Measurements from ENCODE around the gene PACRG. TPM values are rescaled to one million over a fixed set of nuclear protein-coding genes. Genes with fewer than 3 reads are reported as not detected.

The PACRG gene
- total RNA-seq, 1 donor: 0.73 TPM

DNA sequence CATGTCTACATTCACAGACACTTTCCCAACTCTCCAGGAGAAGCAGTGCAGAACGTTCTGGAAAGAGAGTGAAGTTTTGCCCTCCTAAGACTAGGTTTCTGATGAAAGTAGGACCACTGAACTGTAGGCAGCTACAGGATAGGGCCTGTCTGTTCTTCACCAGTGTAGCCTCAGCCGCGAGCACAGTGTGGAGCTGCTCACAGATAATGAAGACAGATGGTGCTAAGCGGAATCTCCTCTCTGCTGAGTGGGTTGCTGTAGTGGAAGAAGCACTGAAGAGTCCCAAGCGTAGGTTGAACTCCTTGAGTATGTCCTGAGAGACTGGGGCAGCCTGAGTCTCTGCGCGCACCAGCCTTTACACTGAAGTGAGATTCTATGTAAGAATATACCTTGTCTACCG lies 170.2 kb downstream of the PACRG start:
- Histone ChIP-seq H3K27me3 (ENCODE audit: insufficient read depth, low read length) (no peaks in the 10 kb centered on the region), H3K4me1 (ENCODE audit: insufficient read depth, low read length) (no peaks in the 10 kb centered on the region), H3K4me3 (ENCODE audit: low read length) (no peak overlapping the region), H3K9me3 (ENCODE audit: low read depth, low read length) (no peaks in the 10 kb centered on the region)

DNA sequence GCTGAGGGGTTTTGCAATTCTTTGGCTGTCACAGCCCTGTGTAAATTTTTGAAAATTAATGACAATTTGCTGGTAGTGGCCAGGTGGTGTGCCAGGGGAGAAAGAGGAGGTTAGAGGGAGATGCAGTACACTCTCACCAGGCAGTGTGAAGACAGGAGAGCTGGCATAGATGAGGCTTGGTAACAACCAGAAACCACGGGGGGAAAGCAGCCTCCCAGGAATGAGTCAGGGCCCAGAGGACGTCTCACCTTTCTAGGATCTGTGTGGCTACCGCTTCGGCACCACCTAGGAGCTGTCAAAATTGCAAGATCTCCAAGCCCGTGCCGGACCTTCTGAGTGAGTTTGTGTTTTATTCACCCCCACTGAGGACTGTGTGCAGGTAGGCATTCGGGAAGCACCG lies 171.4 kb downstream of the PACRG start:
- no peaks in the 10 kb centered on the region for H3K27me3 ChIP-seq (ENCODE audit: insufficient read depth, low read length)
- no peaks in the 10 kb centered on the region for H3K9me3 ChIP-seq (ENCODE audit: low read depth, low read length)
- H3K4me3 ChIP-seq (ENCODE audit: low read length): no peak overlapping the region
- H3K4me1 ChIP-seq (ENCODE audit: insufficient read depth, low read length): no peaks in the 10 kb centered on the region

DNA sequence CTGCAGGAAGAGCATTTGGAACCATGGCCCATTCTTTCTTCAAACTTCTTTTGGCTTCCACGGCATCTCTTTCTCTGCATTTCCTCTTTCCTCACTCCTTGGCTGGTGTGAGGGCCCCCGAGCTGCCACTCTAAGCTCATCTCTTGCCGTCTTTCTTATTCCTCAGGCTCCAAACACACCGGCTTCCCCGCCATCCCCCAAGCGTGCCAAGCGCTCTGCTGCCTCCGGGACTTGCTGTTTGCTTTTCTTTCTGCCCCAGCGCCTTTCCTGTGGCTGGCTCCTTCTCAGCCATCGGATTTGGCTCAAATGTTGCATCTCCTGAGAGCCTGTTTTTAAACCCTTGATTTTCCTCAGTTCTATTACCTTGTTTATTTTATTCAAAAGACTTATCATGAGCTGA lies 172.7 kb downstream of the PACRG start:
- H3K9me3 ChIP-seq (ENCODE audit: low read depth, low read length): no peaks in the 10 kb centered on the region
- H3K4me3 ChIP-seq (ENCODE audit: low read length): no peak overlapping the region
- H3K27me3 ChIP-seq (ENCODE audit: insufficient read depth, low read length): no peaks in the 10 kb centered on the region
- H3K4me1 ChIP-seq (ENCODE audit: insufficient read depth, low read length): no peaks in the 10 kb centered on the region

DNA sequence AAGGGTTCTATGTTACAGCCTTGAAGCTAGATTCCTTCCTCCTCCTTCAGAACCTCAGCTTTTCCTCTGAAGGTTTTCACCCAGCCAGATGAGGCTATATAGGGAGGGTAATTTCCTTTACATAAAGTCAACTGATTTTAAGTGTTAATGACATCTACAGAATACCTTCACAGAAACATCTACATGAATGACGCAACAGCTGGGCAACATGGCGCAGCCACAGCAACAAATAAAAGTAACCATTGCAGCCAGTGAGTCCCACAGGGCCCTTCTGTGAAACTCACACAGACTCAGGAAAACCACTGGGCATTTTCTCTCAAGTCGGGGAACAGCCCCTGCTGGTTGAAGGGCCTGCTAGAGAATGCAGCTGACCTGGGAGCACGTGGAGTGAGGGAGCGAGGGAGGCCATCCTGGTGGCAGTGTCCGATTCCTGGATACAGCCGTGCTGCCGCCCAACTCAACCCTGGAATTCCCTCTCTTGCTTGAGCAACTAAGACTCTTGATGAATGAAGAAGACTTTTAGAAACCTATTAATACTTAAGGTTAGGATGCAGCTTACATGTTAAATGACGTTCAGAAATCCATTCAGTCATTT lies 176.4 kb downstream of the PACRG start:
- Histone ChIP-seq H3K4me1 (ENCODE audit: insufficient read depth, low read length) (no peaks in the 10 kb centered on the region), H3K9me3 (ENCODE audit: low read depth, low read length) (no peaks in the 10 kb centered on the region), H3K27me3 (ENCODE audit: insufficient read depth, low read length) (no peaks in the 10 kb centered on the region), H3K4me3 (ENCODE audit: low read length) (no peak overlapping the region)

DNA sequence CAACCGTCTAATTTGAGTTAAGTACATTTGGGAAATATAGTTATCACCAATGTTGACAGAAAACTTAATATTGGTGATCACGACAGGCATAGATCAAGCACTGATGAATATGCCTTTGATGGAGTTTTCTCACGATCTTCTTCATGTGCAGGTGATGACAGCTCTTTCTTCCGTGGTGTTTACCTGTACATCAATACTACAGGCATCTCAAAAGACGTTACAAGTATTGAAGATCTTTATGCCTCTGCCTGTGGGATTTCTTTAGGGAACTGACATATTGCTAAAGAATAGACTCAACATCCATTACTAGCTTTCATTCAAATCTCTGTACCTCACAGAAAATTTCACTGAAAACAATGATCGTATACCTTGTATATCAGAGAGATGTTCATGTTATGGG lies 178.7 kb downstream of the PACRG start:
- no peaks in the 10 kb centered on the region for H3K27me3 ChIP-seq (ENCODE audit: insufficient read depth, low read length)
- no peaks in the 10 kb centered on the region for H3K4me1 ChIP-seq (ENCODE audit: insufficient read depth, low read length)
- no peak overlapping the region for H3K4me3 ChIP-seq (ENCODE audit: low read length)
- no peaks in the 10 kb centered on the region for H3K9me3 ChIP-seq (ENCODE audit: low read depth, low read length)

DNA sequence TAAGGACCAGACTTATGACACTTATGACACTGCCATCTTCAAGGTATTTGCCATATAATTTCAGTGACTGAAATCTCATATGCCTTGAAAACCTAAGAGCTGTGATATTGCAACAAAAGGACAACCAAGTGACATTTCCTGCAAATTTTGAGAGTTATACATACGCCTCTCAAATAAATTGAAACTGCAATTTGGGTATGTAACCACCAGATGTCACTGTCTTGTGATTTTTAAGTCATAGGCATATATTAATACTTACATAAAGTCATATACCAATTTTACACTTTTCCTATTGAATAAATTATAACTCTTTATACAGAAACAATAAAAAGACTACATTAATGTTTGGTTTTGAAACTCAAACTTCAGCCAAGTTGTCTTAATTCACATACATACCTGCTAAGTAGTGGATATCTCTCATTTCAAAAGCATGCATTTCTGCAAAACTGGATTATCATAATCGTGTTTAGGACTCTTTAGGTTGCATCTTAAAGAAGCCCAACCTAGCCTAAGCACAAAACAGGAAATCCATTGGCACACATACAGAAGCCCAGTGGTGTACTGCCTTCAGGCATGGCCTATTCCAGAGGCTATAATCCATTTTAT lies 180.2 kb downstream of the PACRG start:
- no peaks in the 10 kb centered on the region for H3K9me3 ChIP-seq (ENCODE audit: low read depth, low read length)
- H3K27me3 ChIP-seq (ENCODE audit: insufficient read depth, low read length): no peaks in the 10 kb centered on the region
- H3K4me1 ChIP-seq (ENCODE audit: insufficient read depth, low read length): no peaks in the 10 kb centered on the region
- no peak overlapping the region for H3K4me3 ChIP-seq (ENCODE audit: low read length)

DNA sequence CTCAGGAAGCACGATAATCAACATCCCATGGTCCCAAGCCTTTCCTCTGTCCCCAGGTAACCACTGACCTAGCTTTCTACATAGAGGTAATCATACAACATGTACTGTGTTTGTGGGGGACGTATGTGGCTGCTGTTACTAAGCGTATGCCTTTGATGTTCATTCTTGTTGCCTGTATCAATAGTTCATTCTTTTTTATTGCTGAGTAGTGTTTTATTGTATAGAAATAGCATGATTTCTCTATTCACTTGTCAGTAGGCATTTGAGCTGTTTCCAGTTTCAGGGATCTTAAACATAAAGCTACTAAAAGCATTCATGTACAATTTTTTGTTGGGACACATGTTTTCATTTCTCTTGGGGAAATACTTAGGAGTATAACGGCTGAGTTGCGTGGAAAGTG lies 185.4 kb downstream of the PACRG start:
- H3K4me3 ChIP-seq (ENCODE audit: low read length): no peak overlapping the region
- H3K4me1 ChIP-seq (ENCODE audit: insufficient read depth, low read length): no peaks in the 10 kb centered on the region

DNA sequence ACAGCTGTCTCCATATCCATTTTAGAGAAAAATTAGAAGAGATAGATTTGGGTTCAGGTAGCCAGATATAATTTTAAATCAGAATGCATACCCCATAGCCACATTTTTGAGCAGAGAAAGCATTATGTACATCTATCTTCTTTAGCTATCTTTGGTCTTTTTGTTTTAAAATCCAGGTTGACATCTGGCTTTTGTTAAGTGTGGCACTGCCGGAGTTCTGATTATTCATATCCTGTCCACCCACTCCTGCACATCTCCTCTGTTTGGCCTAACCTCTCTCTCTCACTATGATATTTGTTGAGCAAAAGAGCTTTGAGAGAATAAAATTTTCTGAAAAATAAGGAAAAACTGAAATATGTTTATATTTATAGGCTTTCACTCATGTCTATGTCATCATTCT lies 189.7 kb downstream of the PACRG start:
- no peak overlapping the region for H3K4me3 ChIP-seq (ENCODE audit: low read length)
- no peaks in the 10 kb centered on the region for H3K9me3 ChIP-seq (ENCODE audit: low read depth, low read length)
- no peaks in the 10 kb centered on the region for H3K4me1 ChIP-seq (ENCODE audit: insufficient read depth, low read length)
- H3K27me3 ChIP-seq (ENCODE audit: insufficient read depth, low read length): no peaks in the 10 kb centered on the region

More for the DNA sequence above, 185.4 kb downstream of the PACRG start:
- H3K9me3 ChIP-seq (ENCODE audit: low read depth, low read length): no peaks in the 10 kb centered on the region
- no peaks in the 10 kb centered on the region for H3K27me3 ChIP-seq (ENCODE audit: insufficient read depth, low read length)

DNA sequence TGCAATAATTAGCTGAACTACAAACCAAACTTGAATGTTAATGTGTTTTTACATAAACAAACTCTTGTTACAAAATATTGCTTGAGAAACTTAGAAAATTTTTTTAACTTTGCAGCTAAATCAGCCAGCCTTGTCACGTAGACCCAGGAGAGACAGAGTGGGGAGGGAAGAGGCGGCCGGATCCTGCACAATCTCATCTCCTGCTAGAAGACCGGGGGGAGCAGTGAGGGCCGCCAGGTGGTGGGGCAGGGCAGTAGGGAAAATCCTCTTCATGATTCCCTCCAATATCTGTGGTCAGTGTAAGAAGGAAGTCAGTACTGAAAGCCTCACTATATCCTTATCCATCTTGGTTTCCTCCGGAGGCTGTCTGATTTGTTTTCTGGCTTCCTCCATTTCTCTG lies 193.3 kb downstream of the PACRG start:
- Histone ChIP-seq H3K9me3 (ENCODE audit: low read depth, low read length) (peaks cover 14% of the 10 kb centered on the region), H3K4me3 (ENCODE audit: low read length) (no peak overlapping the region), H3K4me1 (ENCODE audit: insufficient read depth, low read length) (no peaks in the 10 kb centered on the region), H3K27me3 (ENCODE audit: insufficient read depth, low read length) (no peaks in the 10 kb centered on the region)

DNA sequence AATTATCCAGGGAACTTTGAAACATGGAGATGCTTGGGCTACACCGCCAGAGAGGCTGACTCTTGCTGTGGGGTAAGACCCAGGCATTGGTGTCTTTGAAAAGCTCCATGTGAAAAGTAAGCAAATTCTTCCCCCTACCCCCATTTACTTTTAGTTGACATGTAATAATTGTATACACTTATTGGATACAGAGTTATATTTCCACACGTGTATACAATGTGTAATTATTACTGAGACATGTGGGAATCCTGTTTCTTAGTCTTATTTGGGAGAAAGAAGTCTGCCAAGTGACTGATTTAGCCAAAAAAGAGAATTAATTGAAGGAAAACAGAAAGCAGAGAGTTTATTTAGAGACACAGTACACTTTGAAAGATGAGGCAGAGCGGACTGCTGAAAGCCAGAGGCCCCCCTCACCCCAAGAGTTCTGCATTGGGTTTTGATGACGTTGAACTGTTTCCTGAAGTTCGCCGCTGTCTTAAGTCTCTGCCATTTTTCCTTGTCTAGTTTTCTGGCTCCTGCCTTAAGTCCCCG lies 193.8 kb downstream of the PACRG start:
- Histone ChIP-seq H3K27me3 (ENCODE audit: insufficient read depth, low read length) (no peaks in the 10 kb centered on the region), H3K9me3 (ENCODE audit: low read depth, low read length) (peaks cover 14% of the 10 kb centered on the region), H3K4me3 (ENCODE audit: low read length) (no peak overlapping the region)

DNA sequence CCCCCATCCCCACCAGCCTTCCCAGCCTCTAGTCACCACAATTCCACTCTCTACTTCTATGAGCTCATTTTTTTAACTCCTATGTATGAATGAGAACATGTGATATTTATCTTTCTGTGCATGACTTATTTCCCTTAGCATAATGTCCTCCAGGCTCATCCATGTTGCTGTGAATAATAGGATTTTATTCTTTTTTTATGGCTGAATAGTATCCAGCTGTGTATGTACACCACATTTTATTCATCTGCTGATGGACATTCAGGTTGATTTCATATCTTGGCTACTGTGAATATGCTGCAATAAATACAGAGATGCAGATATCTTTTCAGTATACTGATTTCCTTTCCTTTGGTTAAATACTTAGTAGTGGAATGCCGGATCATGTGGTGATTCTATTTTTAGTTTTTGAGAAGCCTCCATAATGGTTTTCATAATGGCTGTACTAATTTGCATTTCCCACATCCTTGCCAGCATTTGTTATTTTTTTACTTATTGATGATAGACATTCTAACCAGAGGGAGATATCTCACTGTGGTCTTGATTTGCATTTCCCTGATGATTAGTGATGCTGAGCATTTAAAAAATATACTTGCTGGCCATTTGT lies 194.9 kb downstream of the PACRG start:
- no peak overlapping the region for H3K4me3 ChIP-seq (ENCODE audit: low read length)
- no peaks in the 10 kb centered on the region for H3K27me3 ChIP-seq (ENCODE audit: insufficient read depth, low read length)
- no peaks in the 10 kb centered on the region for H3K4me1 ChIP-seq (ENCODE audit: insufficient read depth, low read length)
- H3K9me3 ChIP-seq (ENCODE audit: low read depth, low read length): peaks cover 14% of the 10 kb centered on the region

More for the DNA sequence above, 193.8 kb downstream of the PACRG start:
- no peaks in the 10 kb centered on the region for H3K4me1 ChIP-seq (ENCODE audit: insufficient read depth, low read length)

DNA sequence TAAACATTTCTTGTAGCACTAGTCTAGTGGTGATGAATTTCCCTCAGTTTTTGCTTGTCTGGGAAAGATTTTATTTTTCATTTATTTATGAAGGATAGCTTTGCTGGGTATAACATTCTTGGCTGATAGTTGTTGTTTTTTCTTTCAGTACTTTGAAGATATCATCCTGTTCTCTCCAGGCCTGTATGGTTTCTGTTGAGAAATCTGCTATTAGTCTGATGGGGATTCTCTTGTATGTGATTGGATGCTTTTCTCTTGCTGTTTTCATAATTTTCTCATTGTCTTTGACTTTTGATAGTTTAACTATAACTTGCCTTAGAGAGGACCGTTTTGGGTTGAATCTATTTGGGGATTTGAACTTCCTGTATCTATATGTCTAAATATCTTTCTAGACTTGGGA lies 207.1 kb downstream of the PACRG start:
- no peak overlapping the region for H3K4me3 ChIP-seq (ENCODE audit: low read length)
- no peaks in the 10 kb centered on the region for H3K27me3 ChIP-seq (ENCODE audit: insufficient read depth, low read length)
- peaks cover 32% of the 10 kb centered on the region for H3K9me3 ChIP-seq (ENCODE audit: low read depth, low read length)
- H3K4me1 ChIP-seq (ENCODE audit: insufficient read depth, low read length): no peaks in the 10 kb centered on the region

DNA sequence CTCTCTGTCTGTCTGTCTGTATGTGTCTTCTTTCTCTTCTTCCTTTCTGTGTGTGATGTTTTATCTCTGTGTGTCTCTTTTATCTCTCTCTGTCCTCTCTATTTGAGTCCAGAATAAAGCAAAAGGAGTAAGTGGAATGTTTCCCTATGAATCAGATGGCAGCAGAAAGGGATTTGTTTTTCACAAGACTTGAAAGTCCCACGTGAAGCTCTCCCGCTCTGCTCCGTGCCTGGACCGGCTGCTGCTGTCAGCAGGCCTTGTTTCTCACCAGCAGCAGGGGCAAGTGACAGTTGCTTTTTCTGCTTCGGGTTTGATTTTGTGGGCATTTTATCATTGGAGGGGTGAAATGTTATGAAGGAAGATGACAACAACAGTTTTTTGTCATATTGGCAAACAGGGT lies 212.7 kb downstream of the PACRG start:
- Histone ChIP-seq H3K4me1 (ENCODE audit: insufficient read depth, low read length) (no peaks in the 10 kb centered on the region), H3K9me3 (ENCODE audit: low read depth, low read length) (peaks cover 12% of the 10 kb centered on the region)

DNA sequence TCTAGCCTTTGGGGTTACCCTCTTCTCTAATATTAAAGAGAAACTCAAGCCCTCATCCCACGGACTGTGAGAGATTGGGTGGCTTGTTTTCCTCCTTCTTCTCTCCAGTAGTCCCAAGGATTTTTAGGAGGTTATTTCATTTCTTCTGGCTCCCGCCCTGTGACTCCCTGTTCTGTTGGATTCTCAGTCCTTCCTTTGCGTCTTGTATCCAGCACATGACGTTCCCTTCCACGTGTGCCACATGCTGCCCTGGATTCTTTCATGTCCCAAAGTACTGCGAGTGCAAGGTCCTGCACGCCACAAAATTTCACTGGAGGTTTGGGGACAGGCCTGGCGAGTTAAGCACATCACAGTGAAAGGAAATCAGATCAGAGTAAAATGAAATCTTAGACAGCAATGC lies 213.4 kb downstream of the PACRG start:
- Histone ChIP-seq H3K9me3 (ENCODE audit: low read depth, low read length) (peaks cover 8% of the 10 kb centered on the region), H3K4me3 (ENCODE audit: low read length) (no peak overlapping the region), H3K27me3 (ENCODE audit: insufficient read depth, low read length) (no peaks in the 10 kb centered on the region), H3K4me1 (ENCODE audit: insufficient read depth, low read length) (no peaks in the 10 kb centered on the region)

More for the DNA sequence above, 212.7 kb downstream of the PACRG start:
- Histone ChIP-seq H3K4me3 (ENCODE audit: low read length) (no peak overlapping the region), H3K27me3 (ENCODE audit: insufficient read depth, low read length) (no peaks in the 10 kb centered on the region)

DNA sequence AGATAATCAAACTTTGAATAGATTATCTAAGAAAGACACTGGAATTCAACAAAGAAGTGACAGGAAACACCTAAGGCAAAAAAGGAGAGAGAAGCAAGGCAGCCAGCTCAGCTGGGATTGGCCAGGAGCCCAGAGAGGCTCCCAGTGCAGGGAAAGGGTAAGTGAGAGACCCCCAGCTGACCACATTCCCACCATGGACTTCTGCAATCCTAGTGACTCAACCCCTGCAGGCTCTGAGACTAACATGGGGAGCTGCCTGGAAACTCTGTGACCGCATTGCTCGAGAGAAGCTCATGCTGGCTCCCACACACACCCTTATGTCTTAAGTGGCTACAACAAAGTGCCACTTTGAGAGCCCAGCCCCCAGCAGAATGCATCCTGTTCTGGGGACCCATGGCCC lies 215.1 kb downstream of the PACRG start:
- H3K9me3 ChIP-seq (ENCODE audit: low read depth, low read length): peaks cover 9% of the 10 kb centered on the region
- H3K4me1 ChIP-seq (ENCODE audit: insufficient read depth, low read length): no peaks in the 10 kb centered on the region
- H3K4me3 ChIP-seq (ENCODE audit: low read length): no peak overlapping the region
- no peaks in the 10 kb centered on the region for H3K27me3 ChIP-seq (ENCODE audit: insufficient read depth, low read length)

DNA sequence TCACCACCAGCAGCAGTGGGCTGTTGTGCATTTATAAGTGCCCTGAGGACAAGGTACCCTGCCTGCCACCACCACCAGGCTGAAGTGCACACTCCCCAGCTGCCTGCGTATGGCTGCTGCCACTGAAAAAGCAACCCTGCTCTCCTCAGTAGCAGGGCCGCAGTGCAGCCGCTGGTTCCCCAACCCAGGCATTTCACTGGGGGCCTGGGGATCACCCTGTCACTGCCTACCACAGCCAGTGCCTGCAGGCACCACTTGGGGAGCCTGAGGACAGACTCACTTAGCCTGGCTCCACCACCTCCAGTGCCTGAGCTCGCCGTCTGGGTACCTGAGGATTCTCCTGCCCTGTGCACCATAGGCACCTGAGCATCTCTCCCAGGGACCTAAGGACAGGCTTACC lies 215.6 kb downstream of the PACRG start:
- no peak overlapping the region for H3K4me3 ChIP-seq (ENCODE audit: low read length)
- H3K9me3 ChIP-seq (ENCODE audit: low read depth, low read length): peaks cover 9% of the 10 kb centered on the region
- no peaks in the 10 kb centered on the region for H3K27me3 ChIP-seq (ENCODE audit: insufficient read depth, low read length)
- H3K4me1 ChIP-seq (ENCODE audit: insufficient read depth, low read length): no peaks in the 10 kb centered on the region

All from mononuclear cell (primary cell).